Activated T-helper 2 cell treated with anti-CD3 and anti-CD28 coated beads, Interferon-gamma antibody, Interleukin-2, Interleukin-4, amounts not matched to agents 10 μg/mL and 5 μg/mL and 100 μg/mL, durations not matched to agents 14 hours and 24 hours and 36 hours (primary cell): ENCODE data around the gene KCNH6. TPM values are rescaled to one million over a fixed set of nuclear protein-coding genes. Genes with fewer than 3 reads are reported as not detected.

ENCODE experiments used
- DNase-seq: peaks from one replicate; pipeline ENCODE4 v3.0.0; 2021; ENCODE audit warnings: low spot score
- H3K27ac Mint-ChIP-seq: one replicate; pipeline ENCODE4 v1.8.0; 2021; ENCODE audit warnings: mixed read lengths
- H3K27me3 Mint-ChIP-seq: one replicate; pipeline ENCODE4 v1.8.0; 2021; ENCODE audit warnings: low read depth, mixed read lengths
- H3K36me3 Mint-ChIP-seq: one replicate; pipeline ENCODE4 v1.8.0; 2021; ENCODE audit warnings: low read depth, mixed read lengths
- H3K4me1 Mint-ChIP-seq: one replicate; pipeline ENCODE4 v1.8.0; 2021; ENCODE audit warnings: low read depth, mixed read lengths
- H3K4me3 Mint-ChIP-seq: one replicate; pipeline ENCODE4 v1.8.0; 2021; ENCODE audit warnings: low read depth, mild to moderate bottlenecking, moderate library complexity, mixed read lengths
- H3K9me3 Mint-ChIP-seq: one replicate; pipeline ENCODE4 v1.8.0; 2021; ENCODE audit warnings: mixed read lengths
- intact Hi-C: fragments of 100-400 bp; cut with micrococcal nuclease; formaldehyde crosslinking; loops from one replicate; pipeline ENCODE4 v1.15.1; 2023
- total RNA-seq: library from RNA; stranded (reverse); gene quantifications from 2 replicates; pipeline ENCODE4 v1.2.3, GENCODE V29; 2022

The KCNH6 gene
- total RNA-seq, 1 donor from 2014 or later, result not detected

DNA sequence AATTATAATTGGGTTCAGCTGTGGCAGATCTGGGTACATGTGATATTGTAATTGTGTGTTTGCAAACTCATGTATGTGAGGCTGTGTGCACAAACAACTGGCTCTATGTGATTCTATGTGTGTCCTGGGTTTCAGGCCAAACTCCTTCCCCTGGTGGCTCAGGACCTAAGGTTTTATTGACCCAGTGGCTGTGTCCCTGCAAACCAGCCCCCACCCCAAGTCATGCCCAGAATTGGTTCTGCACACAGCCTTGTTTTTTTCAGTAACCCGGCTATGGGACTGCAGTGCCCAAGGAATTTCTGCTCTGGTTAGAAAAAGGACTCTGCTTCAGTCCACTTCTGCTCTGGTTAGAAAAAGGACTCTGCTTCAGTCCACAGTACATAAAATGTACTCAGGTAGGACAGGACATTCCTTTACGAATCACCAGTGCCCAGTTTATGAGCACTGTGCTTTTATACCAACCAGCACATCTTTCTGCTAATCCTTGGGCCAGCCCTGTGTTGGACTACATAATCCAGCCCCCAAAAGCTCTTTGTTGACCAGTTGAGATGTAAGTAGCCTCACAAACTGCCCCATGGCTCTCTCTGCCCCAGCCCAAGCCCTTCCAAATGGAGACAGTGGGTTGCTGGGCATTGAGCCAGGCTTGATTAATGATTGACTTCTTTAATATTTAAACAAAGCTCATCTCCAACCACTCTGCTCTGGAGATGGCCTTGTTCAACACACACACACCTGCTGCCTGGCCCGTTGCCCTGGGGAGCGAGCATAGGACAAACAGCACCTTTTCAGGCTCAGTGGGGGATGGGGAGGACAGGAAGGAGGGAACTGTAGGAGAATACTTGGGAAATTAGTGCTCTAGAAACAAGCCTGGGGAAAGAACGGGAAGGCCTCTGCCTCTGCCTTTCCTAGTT lies 2.9 kb upstream of the KCNH6 start:
- Mint-ChIP-seq H3K4me3 (no peak overlapping the region), H3K9me3 (no peaks in the 10 kb centered on the region), H3K27ac (no peak overlapping the region), H3K36me3 (no peaks in the 10 kb centered on the region), H3K4me1 (peaks cover 8% of the 10 kb centered on the region), H3K27me3 (peaks cover 25% of the 10 kb centered on the region)
- no peak for DNase-seq
- intact Hi-C loops, result no loop called here

- Mint-ChIP-seq H3K27ac (no peak overlapping the region), H3K4me3 (no peak overlapping the region)
- intact Hi-C loops, result no loop called here
Measured at GRCh38 chr17:63524051-63524450, 893 bp downstream of the KCNH6 start.

DNA sequence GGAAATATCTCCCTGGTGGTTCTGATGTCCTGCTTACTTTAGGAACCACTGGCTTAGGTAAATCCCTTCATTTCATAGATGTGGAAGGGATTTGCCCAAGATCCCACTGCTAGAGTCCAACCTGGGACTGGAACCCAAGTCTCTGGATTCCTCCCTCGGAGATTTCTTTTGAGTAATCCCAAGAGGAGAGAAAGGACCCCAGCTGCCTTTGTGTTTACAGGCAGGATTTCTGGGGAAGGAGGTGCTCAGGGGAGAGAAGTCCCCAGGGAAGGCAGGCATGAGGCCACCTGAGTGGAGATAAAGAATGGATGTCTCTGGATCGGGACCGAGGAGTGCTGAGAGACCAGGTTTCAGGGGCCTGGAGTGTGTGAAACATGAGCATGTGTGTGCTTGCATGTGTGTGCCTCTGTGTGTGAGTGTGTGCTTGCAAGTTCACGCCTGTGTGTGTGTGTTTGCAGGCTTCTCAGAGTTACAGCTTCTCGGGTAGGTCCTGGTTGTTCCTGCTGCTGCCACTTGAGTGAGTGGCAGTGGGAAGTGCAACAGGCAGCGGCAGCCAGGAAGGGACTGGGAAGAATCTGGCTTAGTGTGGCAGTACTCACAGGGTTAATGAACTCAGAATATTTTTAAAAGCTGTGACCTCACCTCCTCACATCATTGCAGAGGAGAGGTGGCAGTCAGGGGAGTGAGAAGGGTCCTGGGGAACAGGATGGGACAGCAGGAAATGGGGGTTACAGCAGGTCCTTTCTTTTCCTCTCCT lies 2.2 kb downstream of the KCNH6 start:
- no peaks in the 10 kb centered on the region for H3K9me3 Mint-ChIP-seq
- intact Hi-C loops, result no loop called here
- H3K27me3 Mint-ChIP-seq, result peaks cover 21% of the 10 kb centered on the region
- no peak overlapping the region for H3K4me3 Mint-ChIP-seq
- no peaks in the 10 kb centered on the region for H3K4me1 Mint-ChIP-seq
- DNase-seq, result no peak
- H3K27ac Mint-ChIP-seq, result no peak overlapping the region
- no peaks in the 10 kb centered on the region for H3K36me3 Mint-ChIP-seq

More at GRCh38 chr17:63524051-63524450, 893 bp downstream of the KCNH6 start:
- DNase-seq, result no peak
- Mint-ChIP-seq H3K27me3 (peaks cover 21% of the 10 kb centered on the region), H3K9me3 (no peaks in the 10 kb centered on the region), H3K4me1 (no peaks in the 10 kb centered on the region), H3K36me3 (no peaks in the 10 kb centered on the region)

DNA sequence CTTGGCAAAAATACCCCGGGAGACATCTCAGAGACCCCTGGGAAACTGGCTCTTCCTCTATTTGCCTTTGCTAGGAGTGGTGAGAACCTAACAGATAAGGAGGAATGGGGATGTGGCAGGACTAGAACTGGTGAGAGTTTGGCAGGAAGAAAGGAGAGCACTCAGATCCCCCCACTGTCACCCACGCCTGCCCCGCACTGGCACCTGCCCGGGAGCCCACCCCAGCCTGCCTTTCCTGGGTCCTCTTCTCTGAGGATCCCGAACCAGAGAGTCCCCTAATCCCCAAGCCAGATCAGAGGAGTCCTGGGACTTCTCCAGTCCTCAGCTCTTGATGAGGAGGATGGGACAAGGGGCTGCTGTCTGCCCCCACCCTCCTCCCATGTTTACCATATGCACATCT lies 3.7 kb downstream of the KCNH6 start:
- H3K36me3 Mint-ChIP-seq, result no peaks in the 10 kb centered on the region
- intact Hi-C loops, result no loop called here
- no peaks in the 10 kb centered on the region for H3K4me1 Mint-ChIP-seq
- no peak for DNase-seq
- peaks cover 16% of the 10 kb centered on the region for H3K27me3 Mint-ChIP-seq
- no peaks in the 10 kb centered on the region for H3K9me3 Mint-ChIP-seq
- H3K4me3 Mint-ChIP-seq, result no peak overlapping the region
- H3K27ac Mint-ChIP-seq, result no peak overlapping the region

DNA sequence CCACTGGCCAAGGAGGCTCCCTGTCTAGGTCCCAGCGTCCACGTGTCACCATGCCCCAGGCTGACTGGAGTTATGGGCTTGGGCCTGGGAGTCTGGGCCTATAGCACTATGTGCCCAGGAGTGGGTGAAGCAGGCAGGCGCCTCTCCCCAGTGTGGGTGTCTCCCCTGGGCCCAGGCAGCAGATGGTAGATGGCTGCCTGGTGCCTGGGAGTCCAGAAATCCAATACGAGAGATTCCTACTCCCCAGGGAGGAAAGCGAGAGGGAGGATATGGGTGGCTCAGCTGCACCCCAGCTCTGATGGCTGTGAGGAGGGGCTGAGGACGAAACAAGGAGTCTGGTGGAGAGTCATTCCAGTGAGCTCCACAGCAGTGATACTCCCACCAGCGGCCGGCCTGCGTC lies 5.0 kb downstream of the KCNH6 start:
- Mint-ChIP-seq H3K9me3 (no peaks in the 10 kb centered on the region), H3K27me3 (peaks cover 14% of the 10 kb centered on the region), H3K36me3 (no peaks in the 10 kb centered on the region), H3K27ac (no peak overlapping the region), H3K4me3 (no peak overlapping the region), H3K4me1 (no peaks in the 10 kb centered on the region)
- intact Hi-C loops, result no loop called here
- no peak for DNase-seq

GRCh38 chr17:63529711-63530556 lies 6.8 kb downstream of the KCNH6 start:
- intact Hi-C loops, result no loop called here
- H3K36me3 Mint-ChIP-seq, result no peaks in the 10 kb centered on the region
- no peak for DNase-seq
- H3K27ac Mint-ChIP-seq, result no peak overlapping the region
- H3K27me3 Mint-ChIP-seq, result peaks cover 3% of the 10 kb centered on the region
- no peaks in the 10 kb centered on the region for H3K9me3 Mint-ChIP-seq
- H3K4me3 Mint-ChIP-seq, result no peak overlapping the region
- H3K4me1 Mint-ChIP-seq, result no peaks in the 10 kb centered on the region

- H3K36me3 Mint-ChIP-seq, result no peaks in the 10 kb centered on the region
- no peaks in the 10 kb centered on the region for H3K4me1 Mint-ChIP-seq
- H3K27me3 Mint-ChIP-seq, result peaks cover 1% of the 10 kb centered on the region
- no peak overlapping the region for H3K4me3 Mint-ChIP-seq
- H3K9me3 Mint-ChIP-seq, result no peaks in the 10 kb centered on the region
- no peak for DNase-seq
- no peak overlapping the region for H3K27ac Mint-ChIP-seq
- intact Hi-C loops, result no loop called here
Measured at GRCh38 chr17:63530557-63531021, 7.4 kb downstream of the KCNH6 start.

- Mint-ChIP-seq H3K27ac (no peak overlapping the region), H3K27me3 (no peaks in the 10 kb centered on the region), H3K4me1 (no peaks in the 10 kb centered on the region), H3K9me3 (no peaks in the 10 kb centered on the region), H3K36me3 (no peaks in the 10 kb centered on the region), H3K4me3 (no peak overlapping the region)
- intact Hi-C loops, result no loop called here
- no peak for DNase-seq
Measured at GRCh38 chr17:63531022-63531965, 8.1 kb downstream of the KCNH6 start.

GRCh38 chr17:63533433-63534077 lies 10.4 kb downstream of the KCNH6 start:
- DNase-seq, result no peak
- H3K27me3 Mint-ChIP-seq, result peaks cover 10% of the 10 kb centered on the region
- H3K36me3 Mint-ChIP-seq, result no peaks in the 10 kb centered on the region
- H3K9me3 Mint-ChIP-seq, result no peaks in the 10 kb centered on the region
- intact Hi-C loops, result no loop called here
- no peak overlapping the region for H3K4me3 Mint-ChIP-seq
- no peaks in the 10 kb centered on the region for H3K4me1 Mint-ChIP-seq
- H3K27ac Mint-ChIP-seq, result no peak overlapping the region

DNA sequence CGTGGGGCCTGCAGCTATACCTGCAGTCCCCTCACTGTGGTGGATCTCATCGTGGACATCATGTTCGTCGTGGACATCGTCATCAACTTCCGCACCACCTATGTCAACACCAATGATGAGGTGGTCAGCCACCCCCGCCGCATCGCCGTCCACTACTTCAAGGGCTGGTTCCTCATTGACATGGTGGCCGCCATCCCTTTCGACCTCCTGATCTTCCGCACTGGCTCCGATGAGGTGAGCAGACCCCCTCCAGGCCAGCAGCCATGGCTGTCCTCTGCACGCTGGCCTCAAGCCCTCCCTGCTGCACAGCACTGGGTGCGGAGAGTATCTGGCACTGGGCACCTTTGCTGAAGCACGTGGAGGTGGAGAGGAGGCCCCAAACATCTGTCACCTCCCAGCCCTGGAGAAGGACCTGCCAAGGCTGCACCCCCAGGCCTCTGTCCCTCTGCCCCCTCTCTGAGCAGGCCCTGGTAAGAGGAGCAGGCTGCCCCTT lies 11.0 kb downstream of the KCNH6 start:
- no peak for DNase-seq
- Mint-ChIP-seq H3K9me3 (no peaks in the 10 kb centered on the region), H3K36me3 (no peaks in the 10 kb centered on the region), H3K4me1 (no peaks in the 10 kb centered on the region), H3K27ac (no peak overlapping the region), H3K27me3 (peaks cover 16% of the 10 kb centered on the region), H3K4me3 (no peak overlapping the region)
- intact Hi-C loops, result no loop called here

DNA sequence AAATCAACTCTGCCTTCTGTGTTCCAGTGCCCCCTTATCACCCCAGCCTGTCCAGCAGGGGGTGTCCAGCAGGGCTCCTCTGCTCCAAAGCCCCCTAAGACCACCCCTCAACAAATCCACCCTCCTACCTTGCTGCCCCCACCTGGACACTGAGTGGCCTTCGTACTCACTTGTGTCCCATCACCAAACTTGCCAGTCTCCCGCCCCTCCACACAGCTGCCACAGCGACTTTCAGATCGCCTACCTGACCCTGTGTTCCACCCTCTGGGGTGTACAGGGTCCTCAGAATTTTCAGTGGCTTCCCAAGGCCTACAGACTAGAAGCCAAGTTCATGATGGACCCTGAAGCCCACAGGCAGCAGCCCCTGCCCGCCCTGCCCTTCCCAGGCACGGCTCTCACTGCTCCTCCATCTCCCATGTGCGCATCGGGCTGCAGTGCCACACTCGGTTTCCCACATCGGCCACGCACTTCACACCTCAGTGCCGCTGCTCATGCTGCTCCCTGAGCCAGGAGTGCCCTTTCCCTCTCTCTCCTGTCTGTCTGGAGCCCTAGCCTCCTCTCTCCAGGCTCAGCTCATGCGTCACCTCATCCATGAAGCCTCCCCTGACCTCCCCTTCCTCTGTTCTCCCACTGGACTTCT lies 11.8 kb downstream of the KCNH6 start:
- DNase-seq, result no peak
- Mint-ChIP-seq H3K4me3 (no peak overlapping the region), H3K9me3 (no peaks in the 10 kb centered on the region), H3K27me3 (peaks cover 24% of the 10 kb centered on the region), H3K36me3 (no peaks in the 10 kb centered on the region), H3K27ac (no peak overlapping the region), H3K4me1 (no peaks in the 10 kb centered on the region)
- intact Hi-C loops, result no loop called here
